SK-N-SH treated with all-trans-retinoic acid at 6 μM for 48 hours (cell line): ENCODE data around the gene NDC80.

Source experiments
- ARNTL ChIP-seq: fragments of 450-650 bp; formaldehyde crosslinking; IDR thresholded peaks from 2 replicates; pipeline ENCODE4 v1.5.0; 2020; ENCODE audit warnings: low read depth, mild to moderate bottlenecking, moderate library complexity, borderline replicate concordance
- GLIS3 ChIP-seq: fragments of 250-450 bp; sonication (Bioruptor Pico); IDR thresholded peaks from 2 replicates; pipeline ENCODE4 v1.5.0; 2020; ENCODE audit warnings: mild to moderate bottlenecking, moderate library complexity
- ISL1 ChIP-seq: fragments of 250-450 bp; sonication (Bioruptor Pico); IDR thresholded peaks from 2 replicates; pipeline ENCODE4 v2.1.2; 2022; ENCODE audit warnings: mild to moderate bottlenecking, moderate library complexity
- OSR1 ChIP-seq: fragments of 250-450 bp; sonication (Bioruptor Pico); IDR thresholded peaks from 2 replicates; pipeline ENCODE4 v1.8.0; 2022; ENCODE audit warnings: moderate library complexity, mild to moderate bottlenecking, inconsistent platforms
- PPARA ChIP-seq: fragments of 250-450 bp; sonication (Bioruptor Pico); IDR thresholded peaks from 2 replicates; pipeline ENCODE4 v1.5.0; 2020; ENCODE audit warnings: mild to moderate bottlenecking, borderline replicate concordance
- RARB ChIP-seq: fragments of 250-450 bp; sonication (Bioruptor Pico); IDR thresholded peaks from 2 replicates; pipeline ENCODE4 v1.8.0; 2021; ENCODE audit warnings: mild to moderate bottlenecking, moderate library complexity
- TCF4 ChIP-seq: fragments of 250-450 bp; sonication (Bioruptor Pico); IDR thresholded peaks from 2 replicates; pipeline ENCODE4 v1.8.0; 2021; ENCODE audit warnings: mild to moderate bottlenecking, moderate library complexity, borderline replicate concordance
- TOX ChIP-seq: fragments of 250-450 bp; sonication (Bioruptor Pico); IDR thresholded peaks from 2 replicates; pipeline ENCODE4 v1.8.0; 2021; ENCODE audit warnings: mild to moderate bottlenecking, moderate library complexity, borderline replicate concordance
- TSHZ2 ChIP-seq: fragments of 250-450 bp; sonication (Bioruptor Pico); IDR thresholded peaks from 2 replicates; pipeline ENCODE4 v1.5.0; 2020; ENCODE audit warnings: mild to moderate bottlenecking, moderate library complexity
- ZC3H10 ChIP-seq: fragments of 250-450 bp; sonication (Bioruptor Pico); IDR thresholded peaks from 2 replicates; pipeline ENCODE4 v1.5.1; 2021; ENCODE audit warnings: mild to moderate bottlenecking, moderate library complexity
- ZFP3 ChIP-seq: fragments of 250-450 bp; sonication (Bioruptor Pico); IDR thresholded peaks from 2 replicates; pipeline ENCODE4 v1.5.0; 2020; ENCODE audit warnings: mild to moderate bottlenecking, moderate library complexity
- ZNF565 ChIP-seq: fragments of 450-650 bp; formaldehyde crosslinking; conservative IDR thresholded peaks from 2 replicates; pipeline ENCODE4 v1.5.0; 2020; ENCODE audit warnings: low read depth, mild to moderate bottlenecking, moderate library complexity
- TF ChIP-seq, protein P1 (sequence below): fragments of 250-450 bp; sonication (Bioruptor Pico); IDR thresholded peaks from 2 replicates; pipeline ENCODE4 v1.8.0; 2020; ENCODE audit warnings: mild to moderate bottlenecking, moderate library complexity, borderline replicate concordance

DNA sequence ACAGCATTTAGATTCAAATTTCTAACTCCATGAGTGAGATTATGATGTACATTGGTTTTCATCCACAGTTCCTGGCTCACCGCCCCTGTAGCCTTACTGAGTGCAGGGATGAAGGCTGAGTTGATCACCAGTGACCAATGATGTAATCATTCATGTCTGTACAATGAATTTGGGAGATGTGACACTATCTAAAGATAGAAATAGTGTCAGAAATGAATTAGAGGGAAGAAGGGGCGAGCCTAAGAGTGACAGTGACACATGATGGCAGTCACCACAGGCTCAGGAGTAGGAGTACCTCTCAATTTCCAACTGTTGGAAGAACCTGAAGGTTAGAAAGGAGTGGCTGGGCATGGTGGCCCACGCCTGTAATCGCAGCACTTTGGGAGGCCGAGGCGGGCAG lies 3.2 kb upstream of the NDC80 start:
- TF ChIP-seq, protein P1, sequence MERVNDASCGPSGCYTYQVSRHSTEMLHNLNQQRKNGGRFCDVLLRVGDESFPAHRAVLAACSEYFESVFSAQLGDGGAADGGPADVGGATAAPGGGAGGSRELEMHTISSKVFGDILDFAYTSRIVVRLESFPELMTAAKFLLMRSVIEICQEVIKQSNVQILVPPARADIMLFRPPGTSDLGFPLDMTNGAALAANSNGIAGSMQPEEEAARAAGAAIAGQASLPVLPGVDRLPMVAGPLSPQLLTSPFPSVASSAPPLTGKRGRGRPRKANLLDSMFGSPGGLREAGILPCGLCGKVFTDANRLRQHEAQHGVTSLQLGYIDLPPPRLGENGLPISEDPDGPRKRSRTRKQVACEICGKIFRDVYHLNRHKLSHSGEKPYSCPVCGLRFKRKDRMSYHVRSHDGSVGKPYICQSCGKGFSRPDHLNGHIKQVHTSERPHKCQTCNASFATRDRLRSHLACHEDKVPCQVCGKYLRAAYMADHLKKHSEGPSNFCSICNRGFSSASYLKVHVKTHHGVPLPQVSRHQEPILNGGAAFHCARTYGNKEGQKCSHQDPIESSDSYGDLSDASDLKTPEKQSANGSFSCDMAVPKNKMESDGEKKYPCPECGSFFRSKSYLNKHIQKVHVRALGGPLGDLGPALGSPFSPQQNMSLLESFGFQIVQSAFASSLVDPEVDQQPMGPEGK (CRISPR knock-in tag): no peak
- TF ChIP-seq ZNF565 (CRISPR knock-in tag) (no peak), ZFP3 (CRISPR knock-in tag) (no peak), ARNTL (CRISPR knock-in tag) (no peak), RARB (CRISPR knock-in tag) (no peak), TCF4 (CRISPR knock-in tag) (no peak), OSR1 (CRISPR knock-in tag) (no peak), GLIS3 (no peak), ZC3H10 (no peak), TSHZ2 (CRISPR knock-in tag) (no peak), TOX (CRISPR knock-in tag) (no peak), PPARA (no peak), ISL1 (CRISPR knock-in tag) (no peak)
